NOMO-1 treated with dmso at 0.1 percent for 144 hours (cell line): ENCODE results near the gene NAMPT.
"Not testable (repeated sequence)": the region's sequence is repeated elsewhere in the genome, so short reads cannot be mapped to it uniquely, and the experiment has no call there.

Experiments
- DNase-seq: peaks from one replicate; lab custom pipeline; 2025; ENCODE audit not compliant: unreplicated experiment; lab: John Stamatoyannopoulos, UW

The NAMPT gene

DNA sequence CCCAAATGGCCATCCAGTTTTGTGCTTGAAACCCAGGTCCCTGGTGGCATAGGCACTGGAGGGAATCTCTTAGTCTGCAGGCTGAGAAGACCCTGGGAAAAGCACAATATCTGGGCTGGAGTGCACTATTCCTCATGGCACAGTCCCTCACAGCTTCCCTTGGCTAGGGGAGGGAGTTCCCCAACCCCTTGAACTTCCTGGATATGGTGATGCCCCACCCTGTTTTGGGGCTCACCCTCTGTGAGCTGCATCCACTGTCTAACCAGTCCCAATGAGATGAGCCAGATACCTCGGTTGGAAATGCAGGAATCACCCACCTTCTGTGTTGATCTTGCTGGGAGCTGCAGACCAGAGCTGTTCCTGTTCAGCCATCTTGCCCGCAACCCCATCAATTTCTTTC is 19.8 kb upstream of the NAMPT start:
- no peak for DNase-seq

DNA sequence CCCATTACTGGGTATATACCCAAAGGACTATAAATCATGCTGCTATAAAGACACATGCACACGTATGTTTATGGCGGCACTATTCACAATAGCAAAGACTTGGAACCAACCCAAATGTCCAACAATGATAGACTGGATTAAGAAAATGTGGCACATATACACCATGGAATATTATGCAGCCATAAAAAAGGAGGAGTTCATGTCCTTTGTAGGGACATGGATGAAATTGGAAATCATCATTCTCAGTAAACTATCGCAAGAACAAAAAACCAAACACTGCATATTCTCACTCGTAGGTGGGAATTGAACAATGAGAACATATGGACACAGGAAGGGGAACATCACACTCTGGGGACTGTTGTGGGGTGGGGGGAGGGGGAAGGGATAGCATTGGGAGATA is 13.8 kb upstream of the NAMPT start:
- DNase-seq, result not testable (repeated sequence)

DNA sequence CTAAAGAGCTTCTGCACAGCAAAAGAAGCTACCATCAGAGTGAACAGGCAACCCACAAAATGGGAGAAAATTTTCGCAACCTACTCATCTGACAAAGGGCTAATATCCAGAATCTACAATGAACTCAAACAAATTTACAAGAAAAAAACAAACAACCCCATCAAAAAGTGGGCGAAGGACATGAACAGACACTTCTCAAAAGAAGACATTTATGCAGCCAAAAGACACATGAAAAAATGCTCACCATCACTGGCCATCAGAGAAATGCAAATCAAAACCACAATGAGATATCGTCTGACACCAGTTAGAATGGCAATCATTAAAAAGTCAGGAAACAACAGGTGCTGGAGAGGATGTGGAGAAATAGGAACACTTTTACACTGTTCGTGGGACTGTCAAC is 13.4 kb upstream of the NAMPT start:
- not testable (repeated sequence) for DNase-seq

DNA sequence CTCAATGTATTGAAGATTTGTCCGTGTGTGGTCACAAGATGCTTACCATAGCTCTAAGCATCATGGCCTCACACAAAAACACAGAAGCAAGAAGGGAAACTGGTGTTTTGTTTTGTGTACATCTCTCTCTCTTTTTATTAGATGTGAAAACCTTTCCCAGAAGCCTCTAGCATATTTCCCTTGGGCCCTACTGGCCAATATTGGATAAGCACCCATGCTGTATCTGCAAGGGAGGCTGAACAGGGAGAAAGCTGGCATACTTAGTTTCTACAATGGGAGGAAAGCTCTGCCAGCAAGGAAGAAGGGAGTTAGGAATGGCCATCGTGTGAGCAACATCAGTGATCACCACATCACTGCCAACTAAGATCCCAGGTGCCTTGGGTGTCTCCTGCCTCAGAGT is 9.6 kb upstream of the NAMPT start:
- DNase-seq, result no peak

DNA sequence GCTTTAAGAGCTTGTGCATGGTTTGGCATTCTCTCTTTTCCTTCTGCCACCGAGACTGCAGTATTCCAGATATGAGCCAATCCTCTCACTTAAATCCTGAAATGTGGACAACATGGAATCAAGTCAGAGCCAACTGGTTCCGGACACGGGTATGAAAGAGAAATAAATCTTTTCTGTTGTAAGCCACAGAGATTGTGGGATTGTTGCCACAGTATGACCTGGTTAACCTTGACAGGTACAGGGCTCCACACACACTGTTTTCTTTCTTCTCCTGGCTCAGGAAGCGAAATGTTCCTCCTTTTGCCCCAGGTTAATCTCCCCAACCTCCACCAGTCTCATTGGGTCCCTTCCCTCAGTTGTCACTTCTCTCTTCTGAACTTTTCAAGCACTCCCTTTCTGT is 6.5 kb upstream of the NAMPT start:
- DNase-seq, result no peak

DNA sequence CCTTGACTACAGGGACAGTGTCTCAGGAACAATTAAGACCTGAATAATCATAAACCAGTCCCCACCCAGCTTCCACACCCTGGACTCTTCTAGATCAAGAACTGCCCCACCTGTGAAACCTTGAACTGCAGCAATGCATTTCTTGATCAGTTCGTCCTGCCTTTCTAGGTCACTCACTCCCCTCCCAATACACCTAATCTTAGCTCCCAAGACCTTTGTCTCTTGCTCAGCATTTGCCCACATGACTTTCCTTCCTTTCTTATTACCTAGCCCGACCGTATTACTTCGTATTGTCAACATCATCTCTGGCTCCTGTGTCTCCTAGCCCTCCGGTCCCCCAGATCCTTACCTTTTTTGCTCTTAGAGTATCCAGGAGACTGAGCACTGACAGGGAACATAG is 5.5 kb upstream of the NAMPT start:
- no peak for DNase-seq

DNA sequence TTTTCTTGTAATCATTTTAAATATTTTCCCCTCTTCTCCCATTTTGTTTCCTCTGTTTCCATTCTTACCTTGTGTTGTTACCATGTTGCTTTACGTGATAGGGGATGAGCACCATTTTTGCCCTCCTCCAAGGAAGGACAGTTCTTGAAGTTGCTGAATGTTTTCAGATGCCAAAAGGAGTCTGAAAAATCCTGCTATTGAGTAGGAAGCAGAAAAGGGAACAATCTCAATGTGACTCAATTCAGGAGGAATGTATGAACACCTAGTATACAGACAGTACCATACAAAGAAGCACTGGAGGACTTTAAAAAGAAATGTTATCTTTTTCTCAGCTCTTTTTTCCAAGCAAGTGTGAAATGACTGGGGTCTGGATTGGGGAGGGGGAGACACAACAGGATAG is 5.1 kb upstream of the NAMPT start:
- no peak for DNase-seq

DNA sequence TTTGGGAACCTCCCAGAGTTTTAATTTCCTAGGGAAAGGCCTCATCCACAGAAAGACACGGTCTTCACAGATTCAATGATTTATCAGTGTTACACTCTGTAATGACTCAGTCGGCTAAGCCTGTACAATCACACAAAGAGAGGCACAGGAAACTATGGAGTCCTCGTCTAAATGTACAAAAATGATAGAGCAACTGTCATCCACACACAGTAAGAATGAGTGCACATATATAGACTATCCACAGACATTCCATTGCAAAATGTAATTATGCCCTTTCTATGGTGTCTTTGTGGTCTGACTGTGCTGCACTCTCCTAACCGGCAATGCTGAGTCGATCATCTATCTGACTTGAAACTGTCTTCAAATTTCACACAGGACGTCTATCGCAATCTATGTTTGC is 3.5 kb upstream of the NAMPT start:
- DNase-seq, result no peak

DNA sequence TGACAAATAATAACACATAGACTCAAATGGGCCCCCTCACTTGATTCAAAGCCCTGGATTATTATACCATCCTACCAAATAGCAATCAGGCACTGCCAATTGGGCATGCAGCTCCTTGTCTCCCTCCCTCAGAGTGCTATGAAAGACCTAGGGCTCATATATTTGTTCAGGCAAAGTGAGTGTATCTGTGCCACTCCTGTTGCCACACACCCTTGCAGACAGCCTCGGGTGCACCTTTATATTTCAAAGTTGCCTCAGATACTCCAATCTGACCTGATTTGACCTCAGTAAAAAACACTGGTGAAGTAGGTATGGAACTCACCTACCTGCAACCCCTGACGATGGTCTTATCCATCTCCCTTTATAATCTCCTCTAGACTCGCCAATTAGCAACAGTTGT is 3.0 kb upstream of the NAMPT start:
- DNase-seq, result no peak

DNA sequence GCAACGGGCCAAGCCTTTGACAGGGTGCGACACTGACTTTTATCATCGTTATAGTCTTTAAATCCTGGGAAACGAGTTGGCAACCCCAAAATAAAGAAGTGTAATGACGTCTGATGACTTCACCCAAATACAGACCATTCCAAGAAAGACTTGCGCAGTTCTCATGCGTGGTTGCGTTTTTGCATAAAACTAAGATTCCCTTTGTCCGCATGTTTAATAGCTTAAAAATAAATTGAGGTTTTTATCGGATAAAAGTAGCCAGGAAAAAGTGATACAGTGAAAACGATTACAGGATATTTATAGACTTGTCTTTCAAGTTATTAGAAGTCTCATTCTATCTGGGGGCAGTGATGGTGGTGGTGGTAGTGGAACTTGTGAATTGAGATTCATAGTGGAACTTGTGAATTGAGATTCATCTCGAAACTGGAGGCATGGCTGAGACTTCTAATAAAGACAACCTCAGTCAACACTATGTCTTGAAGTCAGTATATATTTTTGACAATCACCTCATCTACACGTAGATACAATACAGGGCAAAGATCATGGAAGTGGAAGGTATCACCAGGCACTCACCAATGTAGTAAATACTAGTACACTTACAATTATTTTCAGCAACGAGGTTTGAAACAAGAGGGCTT is 1.2 kb upstream of the NAMPT start:
- DNase-seq, result no peak

DNA sequence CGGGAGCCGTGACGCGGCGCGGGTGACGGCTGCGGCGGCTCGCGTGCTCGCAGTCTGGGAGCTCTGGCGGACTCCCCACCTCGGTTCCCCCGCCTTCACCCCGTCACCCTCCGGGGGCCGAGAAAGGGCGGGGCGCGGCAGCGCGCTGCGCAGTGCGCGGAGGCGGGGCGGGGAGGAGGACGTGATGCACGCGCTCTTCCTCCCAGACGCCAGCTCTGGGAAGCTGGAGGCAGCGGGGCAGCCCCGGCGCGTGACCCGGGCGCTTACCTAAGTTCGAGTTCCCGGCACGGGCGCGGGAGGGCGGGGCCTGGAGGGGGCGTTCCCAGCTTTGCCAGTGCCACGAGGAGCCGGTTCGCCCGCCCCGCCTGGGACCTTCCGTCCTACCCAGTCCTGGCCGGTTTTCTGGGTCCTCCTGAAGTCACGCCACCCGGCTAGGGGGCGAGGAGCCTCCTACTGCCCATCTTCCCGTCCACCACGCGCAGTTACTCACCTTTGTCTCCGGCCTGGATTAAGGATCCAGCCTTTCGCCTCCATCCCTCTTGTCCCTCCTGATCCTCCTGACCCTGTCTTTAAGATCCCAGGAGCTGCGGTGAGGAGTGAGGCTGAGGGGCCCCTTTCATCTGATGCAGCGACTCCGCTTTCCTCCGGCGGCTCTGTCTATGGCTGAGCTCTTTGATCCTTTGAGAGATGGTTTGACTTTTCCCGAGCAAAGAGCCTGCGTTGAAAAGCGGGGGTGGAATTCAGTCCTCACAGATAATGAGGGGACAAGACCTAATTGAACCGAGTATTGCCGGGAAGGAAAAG is 470 bp upstream of the NAMPT start:
- DNase-seq, result peak; percentile 86

DNA sequence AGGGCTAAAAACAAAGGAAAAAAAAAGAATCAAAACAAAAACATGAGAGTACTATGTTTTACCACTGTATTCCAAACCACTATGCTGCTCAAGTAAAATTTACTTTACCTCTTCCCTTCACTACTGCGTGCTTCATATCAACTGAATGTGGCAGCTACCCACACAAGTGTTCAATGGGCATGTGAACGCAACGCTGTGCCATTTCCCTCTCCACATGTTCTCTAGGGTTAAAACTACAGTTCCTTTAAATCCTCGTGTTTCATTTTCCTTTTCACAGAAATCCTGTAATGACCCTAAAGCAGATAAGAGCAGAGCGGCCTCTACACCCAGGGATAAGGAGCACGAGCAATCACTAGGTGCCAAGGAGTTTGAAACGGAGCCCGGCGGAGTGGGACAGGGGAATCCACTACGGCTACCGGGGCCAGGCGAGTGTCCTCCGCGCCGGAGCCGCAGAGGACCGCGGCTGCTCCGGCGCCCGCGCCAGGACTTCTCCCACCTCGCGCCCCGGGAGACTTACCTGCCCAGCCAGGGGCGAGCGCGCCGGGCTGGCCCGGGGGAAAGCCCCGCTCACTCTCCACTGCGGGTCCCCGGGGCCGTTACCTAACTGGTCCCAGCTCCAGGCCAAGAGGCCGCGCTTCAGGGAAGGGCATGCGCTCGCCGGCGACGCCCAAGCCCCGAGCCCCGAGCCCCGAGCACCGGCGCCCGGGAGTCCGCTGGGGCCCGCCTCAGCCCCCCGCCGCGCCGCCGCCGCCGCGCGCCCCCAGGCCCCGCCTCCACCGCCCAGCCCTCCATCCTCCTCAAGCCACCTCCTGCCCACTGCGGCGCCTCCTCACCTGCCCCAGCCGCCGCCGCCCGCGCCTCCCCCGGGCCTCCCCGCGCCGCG is 711 bp downstream of the NAMPT start:
- DNase-seq, result no peak

DNA sequence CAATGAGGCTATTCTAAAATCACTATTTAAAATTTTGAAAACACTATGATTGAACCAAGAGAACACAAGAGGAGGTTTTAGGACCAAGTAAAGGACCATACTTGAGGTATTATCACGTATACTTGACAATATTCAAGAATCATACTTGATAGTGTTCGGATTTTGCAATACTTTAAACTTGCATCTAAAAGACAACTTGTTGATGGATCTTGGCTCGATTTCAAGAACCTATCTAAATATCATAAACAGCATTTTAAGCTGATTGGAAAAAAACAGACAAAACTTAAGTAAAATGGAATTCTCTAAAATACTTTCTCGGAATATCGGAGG is 1.3 kb downstream of the NAMPT start:
- no peak for DNase-seq

DNA sequence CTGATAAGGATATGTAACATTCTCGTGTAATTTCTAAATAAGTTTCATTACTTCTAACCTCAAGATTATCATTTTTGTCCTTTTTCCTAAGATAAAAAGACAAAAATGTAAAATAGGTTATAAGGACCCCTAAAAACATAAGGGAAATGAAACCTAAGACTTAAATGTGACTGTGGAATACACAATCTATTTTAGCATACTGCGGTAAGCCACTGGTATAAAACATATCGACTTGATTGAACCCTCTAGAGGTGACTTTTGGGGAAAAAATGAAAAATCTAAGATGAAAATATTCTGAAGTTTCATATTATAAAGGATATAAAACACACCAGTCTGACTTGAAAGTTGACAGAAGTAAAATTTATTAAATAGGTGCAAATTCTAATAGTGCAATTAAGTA is 1.9 kb downstream of the NAMPT start:
- no peak for DNase-seq

DNA sequence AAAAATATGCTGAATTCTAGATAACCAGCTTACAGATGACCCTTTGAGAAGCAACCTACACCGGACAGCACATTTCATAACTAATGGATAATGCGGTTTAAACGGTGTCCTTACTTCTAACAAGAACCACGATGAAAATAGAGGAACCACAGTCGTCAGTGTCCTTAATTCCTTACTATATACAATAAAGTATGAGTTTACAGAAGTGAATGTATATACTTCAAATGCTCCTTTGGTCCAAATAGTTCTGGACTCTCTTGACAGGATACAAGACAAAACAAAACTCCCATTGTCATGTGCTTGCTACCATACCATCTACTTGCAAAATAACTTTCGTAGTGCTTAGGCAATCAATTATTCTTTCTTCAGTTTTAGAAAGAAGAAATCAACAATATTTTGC is 2.4 kb downstream of the NAMPT start:
- no peak for DNase-seq

DNA sequence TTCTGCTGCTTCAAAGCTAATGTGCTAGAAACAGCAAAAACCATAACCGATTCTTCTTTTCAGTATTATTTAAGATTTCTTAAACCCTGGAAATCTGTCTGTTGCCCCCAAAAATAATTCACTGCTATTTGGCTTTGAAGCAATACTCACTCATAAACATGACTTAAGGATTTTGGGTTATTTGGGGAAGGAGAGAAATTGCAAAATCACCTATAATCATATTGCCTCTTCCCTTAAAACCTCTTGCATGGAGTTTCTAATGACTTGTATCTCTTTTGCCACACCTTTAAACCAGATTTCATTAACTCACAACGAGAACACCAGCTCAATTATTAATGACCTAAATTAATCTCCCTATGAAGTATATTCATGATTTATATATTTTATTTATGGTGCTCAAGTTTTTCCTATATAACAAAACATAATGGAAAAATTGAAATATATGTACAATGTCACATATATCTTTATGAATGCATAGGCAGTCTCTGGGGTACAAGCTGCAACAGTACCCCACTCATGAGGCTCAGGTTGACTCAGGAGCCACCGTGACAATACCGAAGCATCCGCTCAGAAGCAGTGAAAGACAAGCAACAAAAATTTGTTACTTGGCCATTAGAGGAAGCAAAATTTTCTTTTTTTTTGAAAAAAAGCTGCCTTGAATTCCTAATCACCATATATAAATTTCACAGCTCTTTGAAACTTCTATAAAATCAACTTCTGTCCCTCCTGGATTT is 3.0 kb downstream of the NAMPT start:
- DNase-seq, result no peak

DNA sequence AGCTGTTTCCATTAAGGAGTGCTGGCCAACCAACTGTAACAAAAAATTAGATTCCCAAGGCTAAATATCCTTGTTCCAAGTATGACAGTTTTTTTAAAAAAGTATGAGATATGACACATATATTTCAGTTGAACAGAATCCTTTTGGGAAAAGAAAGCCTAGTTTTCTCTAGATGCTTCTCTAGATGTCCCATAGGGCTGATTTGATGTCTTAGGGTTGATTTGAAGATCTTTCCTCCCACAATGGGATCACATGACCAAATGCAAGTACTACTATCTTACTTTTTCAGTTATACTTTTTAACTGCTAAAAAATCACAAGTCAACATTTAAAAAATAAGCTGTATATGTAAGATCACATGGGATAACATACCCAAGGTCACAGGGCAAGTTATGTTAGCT is 3.7 kb downstream of the NAMPT start:
- DNase-seq, result no peak

DNA sequence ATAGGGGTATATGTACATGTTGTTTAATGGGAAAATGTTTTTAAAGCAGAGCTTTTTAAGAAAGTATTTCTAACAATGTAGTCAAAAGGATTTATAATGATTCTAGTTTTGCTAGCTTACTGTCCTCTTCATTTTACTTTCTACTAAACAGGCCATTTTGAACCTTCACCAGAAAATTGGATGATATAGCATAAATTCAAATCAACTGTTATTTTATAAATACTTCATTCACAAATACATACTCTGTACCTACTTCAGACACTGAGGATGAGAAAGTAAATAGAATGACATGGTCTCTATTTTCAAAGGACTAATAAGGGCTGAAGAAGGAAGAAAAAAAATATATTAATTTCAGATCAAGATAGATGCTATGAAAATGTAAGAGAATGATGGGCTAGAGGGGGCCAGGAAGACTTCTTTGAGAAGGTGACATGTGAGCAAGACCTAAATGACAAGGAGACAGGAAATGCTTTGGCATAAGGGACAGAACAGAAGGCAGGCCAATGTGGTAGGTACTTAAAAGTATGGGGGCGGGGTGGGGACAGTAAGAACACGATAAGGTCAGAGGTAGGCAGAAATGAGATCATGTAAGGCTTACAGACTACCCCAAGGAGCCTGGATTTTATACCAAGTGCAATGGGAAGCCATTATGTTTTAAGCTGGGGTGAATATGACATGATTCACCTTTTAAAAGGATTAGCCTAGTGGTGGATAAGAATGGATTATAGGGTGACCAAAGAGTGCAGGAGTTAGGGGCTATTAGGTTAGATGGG is 5.2 kb downstream of the NAMPT start:
- no peak for DNase-seq

DNA sequence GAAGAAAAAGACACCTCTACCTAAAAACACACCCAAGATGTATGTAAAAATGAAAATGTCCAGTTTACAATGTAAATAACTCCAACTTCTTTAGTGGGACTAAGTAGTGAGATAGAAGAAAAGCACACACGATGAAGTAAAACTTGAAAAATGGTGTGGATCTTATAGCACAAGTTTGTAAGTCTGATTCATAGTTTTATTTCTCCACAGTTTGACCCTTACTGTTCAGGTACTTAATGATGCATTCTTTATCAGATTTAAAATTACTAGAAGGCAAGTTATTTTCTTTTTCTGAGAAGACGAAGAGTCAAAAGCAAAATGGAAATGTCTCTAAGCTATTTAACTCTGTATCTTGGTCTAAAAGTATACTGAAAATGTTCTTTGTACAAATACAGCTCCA is 6.1 kb downstream of the NAMPT start:
- no peak for DNase-seq

DNA sequence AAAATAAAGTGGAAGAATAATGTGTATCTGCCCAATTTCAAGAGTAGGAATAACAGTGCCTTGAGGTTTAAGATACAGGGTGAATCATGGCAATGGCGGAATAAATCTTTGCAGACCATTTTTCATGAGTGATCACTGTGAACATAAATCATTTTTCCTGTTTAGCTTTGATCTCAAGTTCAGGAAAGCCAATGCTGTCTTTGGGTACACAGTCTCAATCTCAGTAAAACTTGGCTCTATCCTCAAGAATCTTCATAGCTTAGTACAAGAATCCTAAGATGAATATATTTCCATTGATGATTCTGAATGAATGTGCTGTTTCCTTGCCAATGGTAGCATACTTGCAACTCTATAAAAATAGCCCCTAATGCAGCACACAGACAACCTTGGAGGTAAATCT is 6.8 kb downstream of the NAMPT start:
- DNase-seq, result no peak

DNA sequence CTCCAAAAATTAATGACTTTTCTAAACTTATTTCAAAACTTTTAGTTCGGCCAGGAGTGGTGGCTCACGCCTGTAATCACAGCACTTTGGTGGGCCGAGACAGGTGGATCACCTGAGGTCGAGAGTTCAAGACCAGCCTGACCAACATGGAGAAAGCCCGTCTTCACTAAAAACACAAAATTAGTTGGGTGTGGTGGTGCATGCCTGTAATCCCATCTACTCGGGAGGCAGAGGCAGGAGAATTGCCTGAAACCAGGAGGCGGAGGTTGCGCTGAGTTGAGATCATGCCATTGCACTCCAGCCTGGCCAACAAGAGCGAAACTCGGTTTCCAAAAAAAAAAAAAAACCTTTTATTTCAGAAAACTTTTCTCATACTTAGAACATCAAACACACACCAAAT is 8.3 kb downstream of the NAMPT start:
- no peak for DNase-seq
